Smooth muscle cell (in vitro differentiated cells): ENCODE results near the gene WSCD2. TPM values are rescaled to one million over a fixed set of nuclear protein-coding genes. Genes with fewer than 3 reads are reported as not detected.

Source experiments
- DNase-seq: peaks from one replicate; lab custom pipeline; 2025; ENCODE audit not compliant: unreplicated experiment; lab: John Stamatoyannopoulos, UW
- H2AFZ ChIP-seq: fragments of 200-600 bp; sonication (generic); 2 replicates; pipeline ENCODE4 v1.6.0; 2016; ENCODE audit warnings: antibody characterized with exemption, low read depth, mild to moderate bottlenecking
- H3F3A ChIP-seq: fragments of 200-600 bp; sonication (generic); 2 replicates; pipeline ENCODE4 v1.6.0; 2017; ENCODE audit warnings: antibody characterized with exemption, low read depth
- H3K27ac ChIP-seq: fragments of 200-600 bp; sonication (generic); 2 replicates; pipeline ENCODE4 v1.5.1; 2016; ENCODE audit warnings: low read depth, mild to moderate bottlenecking
- H3K27me3 ChIP-seq: fragments of 200-600 bp; sonication (generic); 2 replicates; pipeline ENCODE4 v1.6.1; 2016; ENCODE audit warnings: low read depth, mild to moderate bottlenecking
- H3K36me3 ChIP-seq: fragments of 200-600 bp; sonication (generic); 2 replicates; pipeline ENCODE4 v1.5.1; 2016; ENCODE audit warnings: low read depth
- H3K4me1 ChIP-seq: fragments of 200-600 bp; sonication (generic); 2 replicates; pipeline ENCODE4 v1.5.1; 2016; ENCODE audit warnings: low read depth
- H3K4me2 ChIP-seq: fragments of 200-600 bp; sonication (generic); 2 replicates; pipeline ENCODE4 v1.6.0; 2016; ENCODE audit warnings: mild to moderate bottlenecking
- H3K4me3 ChIP-seq: fragments of 200-600 bp; sonication (generic); 2 replicates; pipeline ENCODE4 v1.5.1; 2016; ENCODE audit warnings: mild to moderate bottlenecking
- H3K79me2 ChIP-seq: fragments of 200-600 bp; sonication (generic); 2 replicates; pipeline ENCODE4 v1.6.0; 2016; ENCODE audit warnings: low read depth, mild to moderate bottlenecking
- H3K9ac ChIP-seq: fragments of 200-600 bp; sonication (generic); 2 replicates; pipeline ENCODE4 v1.6.0; 2016; ENCODE audit warnings: low read depth
- H3K9me3 ChIP-seq: fragments of 200-600 bp; sonication (generic); replicated peaks from 2 replicates; pipeline ENCODE4 v1.5.1; 2016; ENCODE audit warnings: low read depth
- H4K20me1 ChIP-seq: fragments of 200-600 bp; sonication (generic); 2 replicates; pipeline ENCODE4 v1.6.0; 2016; ENCODE audit warnings: low read depth
- CTCF ChIP-seq: fragments of 200-600 bp; sonication (generic); IDR thresholded peaks from 2 replicates; pipeline ENCODE4 v1.5.1; 2017; ENCODE audit warnings: borderline replicate concordance, mild to moderate bottlenecking, antibody characterized with exemption; ENCODE audit not compliant: insufficient read depth, poor library complexity, severe bottlenecking
- WGBS: methylation state at CpG from one replicate; pipeline ENCODE4 v1.1.7; 2016; ENCODE audit warnings: low lambda C conversion rate; 5-methylcytosine and 5-hydroxymethylcytosine counted together
- polyA plus RNA-seq: library from polyadenylated mRNA; unstranded; fragments of >200 nt; fragmentation: Nextera tagmentation; extraction: Ambion mirVana; gene quantifications from 2 replicates; pipeline ENCODE4 v1.2.1, GENCODE V29; 2016
- total RNA-seq: library from RNA; depleted of rRNA; stranded (reverse); fragments of >200 nt; gene quantifications from 2 replicates; pipeline ENCODE4 v1.2.3, GENCODE V29; 2014

WSCD2 gene
- total and polyA plus RNA-seq, 2 experiments from 2014 or later = 0.13 TPM

GRCh38 chr12:108117163-108117849 lies 11.8 kb upstream of the WSCD2 start:
- WGBS = 91% methylated on average over 6 of the region's 6 CpGs
- H2AFZ ChIP-seq = no peak overlapping the region
- no peak for TF ChIP-seq CTCF

GRCh38 chr12:108117902-108118301 lies 11.2 kb upstream of the WSCD2 start:
- H3K4me1 ChIP-seq = peaks cover 8% of the 10 kb centered on the region
- H3K79me2 ChIP-seq = no peaks in the 10 kb centered on the region
- no peaks in the 10 kb centered on the region for H3K36me3 ChIP-seq
- H4K20me1 ChIP-seq = no peaks in the 10 kb centered on the region
- no peak overlapping the region for H3K4me2 ChIP-seq
- no peak for DNase-seq
- TF ChIP-seq CTCF = no peak
- H3K4me3 ChIP-seq = no peak overlapping the region
- H3K27me3 ChIP-seq = no peaks in the 10 kb centered on the region
- no peak overlapping the region for H2AFZ ChIP-seq
- no peaks in the 10 kb centered on the region for H3K9me3 ChIP-seq
- no peak overlapping the region for H3K27ac ChIP-seq
- no peak overlapping the region for H3K9ac ChIP-seq
- no peaks in the 10 kb centered on the region for H3F3A ChIP-seq

More at GRCh38 chr12:108117163-108117849, 11.8 kb upstream of the WSCD2 start:
- Histone ChIP-seq H4K20me1 (no peaks in the 10 kb centered on the region), H3K4me2 (no peak overlapping the region), H3K27me3 (no peaks in the 10 kb centered on the region), H3K9ac (no peak overlapping the region), H3K9me3 (no peaks in the 10 kb centered on the region), H3F3A (no peaks in the 10 kb centered on the region), H3K4me3 (no peak overlapping the region), H3K27ac (no peak overlapping the region), H3K36me3 (no peaks in the 10 kb centered on the region), H3K79me2 (no peaks in the 10 kb centered on the region), H3K4me1 (peaks cover 11% of the 10 kb centered on the region)
- no peak for DNase-seq

- H3K27me3 ChIP-seq = no peaks in the 10 kb centered on the region
- WGBS = 86% methylated on average over 7 of the region's 7 CpGs
- no peak overlapping the region for H2AFZ ChIP-seq
- no peaks in the 10 kb centered on the region for H4K20me1 ChIP-seq
- H3K4me2 ChIP-seq = no peak overlapping the region
- TF ChIP-seq CTCF = no peak
- DNase-seq = no peak
- no peaks in the 10 kb centered on the region for H3K9me3 ChIP-seq
- no peak overlapping the region for H3K9ac ChIP-seq
- no peaks in the 10 kb centered on the region for H3K79me2 ChIP-seq
- no peaks in the 10 kb centered on the region for H3K4me1 ChIP-seq
- H3F3A ChIP-seq = no peaks in the 10 kb centered on the region
- no peaks in the 10 kb centered on the region for H3K36me3 ChIP-seq
- no peak overlapping the region for H3K4me3 ChIP-seq
- no peak overlapping the region for H3K27ac ChIP-seq
These were observed 9.7 kb upstream of the WSCD2 start for GRCh38 chr12:108119126-108119973.
